Measurements from ENCODE around the gene CRYBG2.

Gene CRYBG2

DNA sequence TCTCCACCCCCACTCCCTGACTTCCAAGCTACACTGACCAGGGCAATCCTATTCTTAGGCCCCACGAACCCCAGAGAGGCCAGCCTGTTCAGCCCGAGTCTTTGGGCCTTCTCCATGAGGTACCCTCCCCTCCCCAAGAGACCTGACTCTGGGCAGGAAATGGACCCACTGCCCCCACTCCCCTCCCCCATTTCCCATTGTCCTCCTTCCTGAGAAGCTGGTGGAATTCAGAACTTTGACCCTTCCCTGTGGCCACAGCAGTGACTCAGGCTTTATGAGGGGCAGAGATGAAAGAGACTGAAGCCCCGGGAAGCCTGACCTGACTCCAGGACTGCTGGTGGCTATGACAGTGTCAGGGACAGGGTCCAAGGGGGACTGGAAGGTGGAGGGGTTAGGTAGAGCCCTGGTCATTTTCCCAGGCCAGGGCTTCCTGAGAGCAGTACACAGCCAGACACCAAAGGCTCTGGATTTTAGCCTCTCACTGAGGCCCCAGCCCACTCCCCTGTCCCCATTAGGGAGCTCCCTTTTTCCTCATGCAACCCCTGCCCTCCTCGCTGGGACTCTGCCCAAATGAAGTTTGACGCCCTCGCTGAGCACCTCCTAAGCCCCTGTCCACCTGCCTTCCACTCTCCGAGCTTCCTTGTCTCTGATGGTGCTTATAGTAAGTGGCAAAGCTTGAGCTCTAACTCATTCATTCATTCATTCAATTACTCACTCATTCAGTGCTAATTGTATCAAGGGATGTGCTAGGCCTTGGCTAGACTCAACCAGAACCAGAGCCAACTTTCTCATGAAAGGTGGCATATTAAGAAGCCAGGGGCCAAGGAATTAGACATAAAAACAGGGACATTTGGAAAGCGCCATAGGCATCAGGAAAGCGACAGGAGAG, 3.0 kb downstream of the CRYBG2 start:
- peaks cover 8% of the 10 kb centered on the region for H3K4me1 Mint-ChIP-seq (ENCODE audit: low read depth)
- H3K27ac Mint-ChIP-seq, result no peak overlapping the region
- H3K27me3 Mint-ChIP-seq, result peaks cover 8% of the 10 kb centered on the region
- H3K4me3 Mint-ChIP-seq, result no peak overlapping the region
- H3K9me3 Mint-ChIP-seq, result no peaks in the 10 kb centered on the region
- intact Hi-C loops (cut with micrococcal nuclease), result no loop called here
- no peaks in the 10 kb centered on the region for H3K36me3 Mint-ChIP-seq (ENCODE audit: low read depth)

DNA sequence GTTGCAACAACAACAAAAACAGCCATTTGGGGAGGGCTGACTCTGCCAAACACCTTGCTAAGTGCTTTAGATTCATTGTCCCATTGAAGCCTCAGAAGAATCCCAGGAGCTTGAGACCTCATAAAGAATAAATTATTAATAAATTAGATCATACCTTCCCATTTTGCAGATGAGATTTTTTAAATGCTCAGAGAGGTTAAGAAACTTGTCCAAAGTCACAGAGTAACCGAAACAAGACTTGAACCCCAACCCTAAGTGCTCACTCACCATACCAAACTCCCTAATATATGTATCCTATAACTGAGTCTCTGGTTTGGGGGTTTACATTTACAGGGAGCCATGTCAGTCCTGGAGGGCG, 3.6 kb downstream of the CRYBG2 start:
- Mint-ChIP-seq H3K27ac (no peak overlapping the region), H3K4me1 (ENCODE audit: low read depth) (peaks cover 9% of the 10 kb centered on the region), H3K4me3 (no peak overlapping the region), H3K27me3 (peaks cover 5% of the 10 kb centered on the region), H3K36me3 (ENCODE audit: low read depth) (no peaks in the 10 kb centered on the region), H3K9me3 (no peaks in the 10 kb centered on the region)
- intact Hi-C loops (cut with micrococcal nuclease), result no loop called here

DNA sequence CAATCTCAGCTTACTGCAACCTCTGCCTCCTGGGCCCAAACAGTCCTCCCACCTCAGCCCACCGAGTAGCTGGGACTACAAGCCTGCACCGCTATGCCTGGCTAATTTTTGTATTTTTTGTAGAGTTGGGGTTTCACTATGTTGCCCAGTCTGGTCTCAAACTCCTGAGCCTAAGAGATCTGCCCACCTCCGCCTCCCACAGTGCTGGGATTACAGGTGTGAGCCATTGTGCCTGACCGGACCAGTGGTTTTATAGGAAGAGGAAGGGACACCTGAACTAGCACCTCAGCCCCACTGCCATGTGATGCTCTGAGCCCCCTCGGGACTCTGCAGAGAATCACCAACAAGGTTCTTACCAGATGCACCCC, 4.1 kb downstream of the CRYBG2 start:
- Mint-ChIP-seq H3K4me1 (ENCODE audit: low read depth) (peaks cover 9% of the 10 kb centered on the region), H3K27me3 (peaks cover 8% of the 10 kb centered on the region), H3K27ac (no peak overlapping the region), H3K36me3 (ENCODE audit: low read depth) (no peaks in the 10 kb centered on the region), H3K9me3 (no peaks in the 10 kb centered on the region), H3K4me3 (no peak overlapping the region)
- intact Hi-C loops (cut with micrococcal nuclease), result no loop called here

DNA sequence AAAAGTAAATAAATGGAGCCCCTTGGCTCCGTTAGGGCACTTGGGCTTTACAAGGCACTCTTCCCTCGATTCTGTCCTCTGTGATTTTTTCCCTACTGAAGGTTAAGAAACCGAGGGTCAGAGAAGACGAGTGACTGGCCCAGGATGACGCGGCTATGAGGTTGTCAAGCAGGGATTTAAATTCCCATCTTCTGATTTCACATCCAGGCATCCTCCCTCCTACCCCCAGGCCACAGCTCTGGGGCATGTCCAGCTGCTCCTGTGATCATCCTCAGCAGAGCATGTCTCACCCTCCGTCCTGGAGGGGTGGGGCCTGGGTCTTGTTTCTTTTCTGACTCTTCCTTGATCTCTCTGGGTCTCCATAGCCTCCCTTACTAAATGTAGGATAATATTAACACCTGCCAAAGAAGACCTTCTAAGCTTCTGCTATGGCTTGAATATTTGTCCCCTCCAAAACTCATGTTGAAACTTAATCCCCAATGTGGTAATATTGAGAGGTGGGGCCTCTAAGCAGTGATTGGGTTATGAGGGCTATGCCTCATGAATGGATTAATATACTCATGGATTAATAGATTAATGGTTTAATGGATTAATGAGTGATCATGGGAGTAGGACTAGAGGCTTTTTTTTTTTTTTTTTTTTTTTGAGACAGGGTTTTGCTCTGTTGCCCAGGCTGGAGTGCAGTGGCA, 4.6 kb downstream of the CRYBG2 start:
- intact Hi-C loops (cut with micrococcal nuclease), result no loop called here
- Mint-ChIP-seq H3K9me3 (no peaks in the 10 kb centered on the region), H3K4me1 (ENCODE audit: low read depth) (peaks cover 9% of the 10 kb centered on the region), H3K4me3 (no peak overlapping the region), H3K36me3 (ENCODE audit: low read depth) (no peaks in the 10 kb centered on the region), H3K27ac (no peak overlapping the region), H3K27me3 (peaks cover 8% of the 10 kb centered on the region)

DNA sequence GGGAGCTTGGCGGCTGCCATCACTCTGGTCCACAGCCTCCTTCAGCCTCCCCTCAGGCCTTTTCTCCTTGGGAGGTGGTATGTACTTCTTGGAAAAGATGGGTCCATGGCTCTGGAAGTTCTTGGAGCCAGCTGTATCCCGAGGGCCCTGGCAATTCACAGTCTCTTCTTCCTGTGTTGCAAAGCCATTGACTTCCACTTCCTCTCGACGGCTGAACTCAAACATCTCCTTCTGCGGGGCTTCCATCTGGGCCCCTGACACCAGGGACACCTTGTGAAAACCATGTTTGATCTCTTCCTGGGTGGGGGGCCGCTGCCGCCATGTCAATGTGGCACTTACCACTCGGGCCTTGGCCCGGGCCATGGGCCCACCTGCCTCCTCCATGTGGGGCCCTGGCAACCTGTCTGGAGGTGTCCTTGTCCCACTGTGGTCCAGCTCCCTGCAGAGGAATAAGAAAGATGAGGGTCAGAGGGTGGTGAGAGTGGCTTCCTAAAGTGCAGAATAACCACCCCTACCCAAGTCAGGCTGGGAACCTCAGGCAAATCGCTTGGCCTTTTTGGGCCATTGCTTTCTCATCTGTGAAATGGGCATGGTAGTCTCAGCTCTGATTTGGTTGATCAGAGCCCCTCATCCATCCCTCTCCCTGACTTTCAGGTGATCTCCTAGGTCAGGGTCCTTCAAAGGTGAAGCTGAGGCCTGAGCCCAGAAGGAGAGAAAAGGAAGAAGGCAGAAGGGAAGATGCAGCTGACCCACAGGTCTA, 7.5 kb downstream of the CRYBG2 start:
- Mint-ChIP-seq H3K27ac (no peak overlapping the region), H3K27me3 (peaks cover 19% of the 10 kb centered on the region), H3K36me3 (ENCODE audit: low read depth) (no peaks in the 10 kb centered on the region), H3K4me3 (no peak overlapping the region), H3K9me3 (no peaks in the 10 kb centered on the region), H3K4me1 (ENCODE audit: low read depth) (peaks cover 9% of the 10 kb centered on the region)
- intact Hi-C loops (cut with micrococcal nuclease), result no loop called here

DNA sequence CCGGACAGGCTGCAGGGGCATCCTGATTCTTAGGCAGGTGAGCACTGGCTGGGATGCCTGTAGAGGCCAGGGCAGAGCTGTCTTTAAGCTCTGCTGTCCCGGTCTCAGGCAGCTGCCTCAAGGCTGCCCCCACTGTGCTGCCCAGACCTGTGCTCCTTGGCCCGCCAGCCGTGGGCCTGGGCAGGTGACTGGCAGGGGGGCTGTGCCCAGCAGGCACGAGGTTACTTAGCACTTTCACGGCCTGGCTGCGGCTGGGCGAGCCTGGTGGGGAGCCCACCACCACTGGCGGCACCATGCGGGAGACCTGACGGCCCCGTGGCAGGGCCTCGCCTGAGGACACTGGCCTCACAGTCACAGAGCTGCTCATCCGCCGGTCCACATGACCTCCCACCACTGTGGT, 8.2 kb downstream of the CRYBG2 start:
- H3K4me1 Mint-ChIP-seq (ENCODE audit: low read depth), result peaks cover 9% of the 10 kb centered on the region

DNA sequence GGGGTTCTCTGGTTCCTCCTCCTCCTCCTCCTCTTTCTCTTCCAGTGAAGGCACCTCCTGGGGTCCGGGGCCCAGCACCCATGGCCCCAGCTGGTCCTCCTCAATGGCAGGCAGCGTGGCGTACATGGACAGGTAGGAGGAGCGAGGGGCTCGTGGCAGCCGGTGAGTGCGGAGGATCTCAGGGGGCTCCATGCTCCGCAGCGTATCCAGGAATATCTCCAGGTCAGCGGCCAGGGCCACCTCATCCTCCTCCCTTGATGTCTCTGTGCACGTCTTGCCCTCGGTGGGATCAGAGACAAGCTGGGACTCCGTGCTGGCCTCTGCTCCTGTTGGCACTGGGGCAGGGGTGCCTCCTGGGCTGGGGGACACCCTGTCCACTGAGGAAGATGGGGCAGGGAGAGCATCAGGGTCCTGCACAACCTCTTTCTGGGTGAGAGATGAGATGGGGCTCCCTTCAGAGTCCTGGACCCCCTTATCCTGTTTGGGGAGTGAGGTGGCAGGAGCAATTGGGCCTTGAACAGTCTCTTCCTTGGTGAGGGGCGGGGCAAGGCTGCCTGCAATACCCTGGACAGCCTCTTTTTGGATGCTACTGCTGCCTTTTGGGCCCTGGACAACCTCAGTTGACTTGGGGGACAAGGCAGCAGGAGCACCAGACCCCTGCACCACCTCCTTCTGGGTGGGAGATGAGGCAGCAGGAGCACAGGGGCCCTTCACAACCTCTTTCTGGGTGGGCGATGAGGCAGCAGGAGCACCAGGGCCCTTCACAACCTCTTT, 9.6 kb downstream of the CRYBG2 start:
- H3K4me1 Mint-ChIP-seq (ENCODE audit: low read depth), result peaks cover 9% of the 10 kb centered on the region
- intact Hi-C loops (cut with micrococcal nuclease), result no loop called here

More for the DNA sequence above, 8.2 kb downstream of the CRYBG2 start:
- intact Hi-C loops (cut with micrococcal nuclease), result no loop called here
- H3K27me3 Mint-ChIP-seq, result peaks cover 19% of the 10 kb centered on the region
- H3K27ac Mint-ChIP-seq, result no peak overlapping the region
- no peaks in the 10 kb centered on the region for H3K9me3 Mint-ChIP-seq
- no peak overlapping the region for H3K4me3 Mint-ChIP-seq
- no peaks in the 10 kb centered on the region for H3K36me3 Mint-ChIP-seq (ENCODE audit: low read depth)

DNA sequence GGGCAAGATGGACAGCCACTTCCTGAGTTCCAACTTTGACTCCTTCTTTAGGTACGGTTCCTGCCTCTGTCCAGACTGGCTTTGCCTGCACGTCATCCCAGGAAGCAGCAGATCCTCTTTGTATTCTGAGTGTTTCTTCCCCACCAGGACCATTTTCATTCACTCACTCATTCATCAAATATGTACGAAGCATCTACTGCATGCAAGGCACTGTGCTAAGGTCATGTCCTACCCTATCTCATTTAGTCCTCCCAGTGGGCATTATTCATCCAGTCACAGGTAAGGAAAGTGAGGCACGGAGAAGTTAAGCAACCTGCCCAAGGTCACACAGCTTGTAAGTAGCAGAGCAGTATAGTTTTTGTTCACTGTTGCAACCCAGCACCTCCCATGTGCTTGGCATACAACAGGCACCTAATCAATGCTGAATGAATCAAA, 13.9 kb downstream of the CRYBG2 start:
- Mint-ChIP-seq H3K9me3 (no peaks in the 10 kb centered on the region), H3K36me3 (ENCODE audit: low read depth) (no peaks in the 10 kb centered on the region), H3K27me3 (peaks cover 48% of the 10 kb centered on the region), H3K4me1 (ENCODE audit: low read depth) (peaks cover 11% of the 10 kb centered on the region), H3K27ac (no peak overlapping the region), H3K4me3 (no peak overlapping the region)
- intact Hi-C loops (cut with micrococcal nuclease), result no loop called here

More for the DNA sequence above, 9.6 kb downstream of the CRYBG2 start:
- Mint-ChIP-seq H3K27me3 (peaks cover 21% of the 10 kb centered on the region), H3K4me3 (no peak overlapping the region), H3K36me3 (ENCODE audit: low read depth) (no peaks in the 10 kb centered on the region), H3K27ac (no peak overlapping the region), H3K9me3 (no peaks in the 10 kb centered on the region)

DNA sequence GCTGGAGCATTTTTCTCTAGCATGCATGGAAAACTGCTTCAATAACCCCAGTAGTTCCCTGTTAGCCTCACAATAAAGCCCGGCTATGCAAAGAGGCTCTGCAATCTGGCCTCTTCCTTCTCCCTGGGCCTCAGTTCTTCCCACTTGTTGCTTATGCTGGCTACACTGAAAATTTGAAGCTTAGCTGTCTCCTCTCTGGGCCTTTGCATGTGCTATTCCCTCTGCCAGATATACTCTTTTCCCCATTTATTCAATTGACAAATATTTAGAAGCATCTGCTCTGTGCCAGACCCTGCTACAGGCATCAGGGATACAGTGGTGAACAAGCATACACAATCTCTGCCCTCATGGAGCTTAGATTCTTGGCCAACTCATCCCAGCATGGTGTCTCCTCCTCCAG, 15.3 kb downstream of the CRYBG2 start:
- intact Hi-C loops (cut with micrococcal nuclease), result no loop called here
- H3K27me3 Mint-ChIP-seq, result peaks cover 51% of the 10 kb centered on the region
- H3K4me3 Mint-ChIP-seq, result no peak overlapping the region
- peaks cover 11% of the 10 kb centered on the region for H3K4me1 Mint-ChIP-seq (ENCODE audit: low read depth)
- no peaks in the 10 kb centered on the region for H3K36me3 Mint-ChIP-seq (ENCODE audit: low read depth)
- no peak overlapping the region for H3K27ac Mint-ChIP-seq
- H3K9me3 Mint-ChIP-seq, result no peaks in the 10 kb centered on the region

DNA sequence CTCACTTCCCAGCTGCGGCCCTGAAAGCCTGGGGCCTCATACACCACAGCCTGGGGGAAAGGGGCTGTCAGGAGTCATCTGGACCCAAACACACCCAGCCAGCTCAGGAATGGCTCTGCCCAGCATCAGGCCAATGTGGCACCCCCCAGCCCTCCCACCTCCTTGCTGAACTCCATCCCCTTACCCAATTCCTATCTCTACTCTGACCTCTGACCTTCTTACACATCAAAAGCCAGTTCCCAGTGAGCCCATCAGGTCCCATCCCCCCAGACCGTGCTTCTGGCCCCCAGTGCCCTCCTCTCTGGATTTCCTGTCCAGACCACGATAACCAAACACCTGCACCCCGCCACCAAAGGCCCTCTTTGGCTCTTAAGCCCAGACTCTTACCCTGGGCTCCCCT, 16.3 kb downstream of the CRYBG2 start:
- Mint-ChIP-seq H3K36me3 (ENCODE audit: low read depth) (no peaks in the 10 kb centered on the region), H3K27ac (no peak overlapping the region), H3K4me1 (ENCODE audit: low read depth) (peaks cover 11% of the 10 kb centered on the region), H3K4me3 (no peak overlapping the region), H3K9me3 (no peaks in the 10 kb centered on the region), H3K27me3 (peaks cover 48% of the 10 kb centered on the region)
- intact Hi-C loops (cut with micrococcal nuclease), result no loop called here

DNA sequence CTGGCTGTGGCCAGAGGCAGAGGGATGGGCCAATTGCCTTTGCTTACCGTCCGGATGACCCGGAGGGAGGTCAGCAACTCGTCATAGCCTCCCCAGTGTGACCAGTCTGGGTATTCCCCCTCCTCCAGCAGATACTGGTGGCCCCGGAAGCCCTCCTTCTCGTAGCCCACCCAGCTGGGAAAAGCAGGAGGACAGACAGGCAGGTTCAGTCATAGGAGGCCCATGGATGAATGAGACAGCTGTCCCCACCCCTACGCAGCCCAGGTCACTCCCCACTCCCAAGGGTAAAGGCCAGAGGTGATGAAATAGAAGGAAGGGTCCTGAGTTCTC, 16.8 kb downstream of the CRYBG2 start:
- H3K27ac Mint-ChIP-seq, result no peak overlapping the region
- no peaks in the 10 kb centered on the region for H3K36me3 Mint-ChIP-seq (ENCODE audit: low read depth)
- intact Hi-C loops (cut with micrococcal nuclease), result no loop called here
- peaks cover 45% of the 10 kb centered on the region for H3K27me3 Mint-ChIP-seq
- H3K4me1 Mint-ChIP-seq (ENCODE audit: low read depth), result peaks cover 11% of the 10 kb centered on the region
- peak overlapping the region; percentile 88 for H3K4me3 Mint-ChIP-seq
- H3K9me3 Mint-ChIP-seq, result no peaks in the 10 kb centered on the region

DNA sequence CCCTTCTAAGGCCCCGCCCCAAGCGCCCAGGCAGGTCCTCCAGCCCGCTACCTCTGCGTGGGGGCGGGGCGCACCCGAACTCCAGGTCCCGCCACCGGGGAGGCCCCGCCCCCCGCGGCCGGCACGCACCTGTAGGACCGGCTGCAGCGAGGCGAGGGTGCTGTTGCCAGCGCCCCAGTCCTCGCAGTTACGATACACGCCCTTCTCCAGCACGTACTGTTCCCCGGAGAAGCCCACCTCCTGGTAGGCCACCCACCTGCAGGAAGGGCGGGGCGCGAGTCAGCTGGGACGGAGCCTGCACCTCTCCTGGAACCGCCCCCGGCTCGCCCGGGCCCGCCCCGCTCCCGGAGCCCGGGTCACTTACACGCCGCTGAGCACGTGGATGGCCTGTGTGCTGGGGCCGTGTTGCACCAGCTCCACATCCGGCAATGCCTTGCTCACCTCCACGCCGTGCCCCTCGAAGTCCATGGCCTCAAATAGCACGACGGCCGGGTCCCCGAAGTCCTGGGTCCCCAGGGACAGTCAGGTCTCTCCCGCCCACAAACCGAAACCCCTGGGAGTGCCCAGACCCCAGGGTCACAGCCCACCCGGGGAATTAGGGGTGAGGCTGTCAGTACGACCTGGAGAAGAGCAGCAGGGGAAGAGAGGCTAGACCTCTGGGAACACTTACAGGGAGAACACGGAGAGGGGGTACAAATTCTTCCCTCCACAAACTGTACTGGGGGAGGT, 17.3 kb downstream of the CRYBG2 start:
- Mint-ChIP-seq H3K36me3 (ENCODE audit: low read depth) (no peaks in the 10 kb centered on the region), H3K4me3 (peak overlapping the region; percentile 88), H3K27ac (peak overlapping the region; percentile 31), H3K4me1 (ENCODE audit: low read depth) (peaks cover 11% of the 10 kb centered on the region), H3K27me3 (peaks cover 40% of the 10 kb centered on the region), H3K9me3 (no peaks in the 10 kb centered on the region)
- intact Hi-C loops (cut with micrococcal nuclease), result no loop called here

DNA sequence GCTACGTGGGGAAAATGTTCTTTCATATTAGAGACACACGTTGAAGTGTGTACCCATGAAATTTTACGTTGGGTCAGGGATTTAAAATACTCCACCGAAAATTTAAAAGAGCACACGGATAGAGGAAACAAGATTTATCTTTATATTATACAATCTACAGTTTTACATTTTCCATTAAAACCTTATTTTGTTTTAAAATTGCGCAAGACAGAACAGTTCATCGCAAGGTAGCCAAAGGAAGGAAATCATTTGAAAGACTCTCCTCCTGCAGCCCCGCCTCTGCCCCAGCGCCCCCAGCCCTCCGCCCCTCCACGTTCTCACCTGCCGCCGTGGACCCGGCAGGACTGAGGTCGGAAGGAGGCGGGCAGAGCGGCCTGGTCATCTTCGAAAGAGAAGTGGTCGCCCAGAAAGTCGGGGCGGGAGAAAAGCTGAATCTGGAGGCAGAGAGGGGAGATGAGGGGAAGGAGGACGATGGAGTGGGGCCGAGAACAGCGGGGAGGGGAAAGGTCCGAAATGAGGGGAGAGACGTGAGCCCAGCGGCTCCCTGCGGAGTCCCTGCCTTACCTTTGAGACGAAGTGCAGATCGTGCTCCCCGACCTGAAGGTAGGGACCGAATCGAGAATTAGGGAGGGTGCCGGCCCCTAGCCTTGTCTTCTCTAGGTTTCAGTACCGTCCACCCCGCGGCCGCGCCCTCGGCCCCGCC, 18.0 kb downstream of the CRYBG2 start:
- Mint-ChIP-seq H3K9me3 (no peaks in the 10 kb centered on the region), H3K4me1 (ENCODE audit: low read depth) (peaks cover 11% of the 10 kb centered on the region), H3K27me3 (peaks cover 46% of the 10 kb centered on the region), H3K4me3 (peak overlapping the region; percentile 88), H3K36me3 (ENCODE audit: low read depth) (no peaks in the 10 kb centered on the region), H3K27ac (peak overlapping the region; percentile 31)
- intact Hi-C loops (cut with micrococcal nuclease), result no loop called here
